HFFc6 (cell line): ENCODE results near the gene LAMC3. TPM values are rescaled to one million over a fixed set of nuclear protein-coding genes. Genes with fewer than 3 reads are reported as not detected.

ENCODE experiments used
- DNase-seq: peaks from one replicate; pipeline ENCODE4 v3.0.0-alpha.2; 2018
- H3K27ac Mint-ChIP-seq: 2 replicates; pipeline ENCODE4 v1.8.0; 2020; ENCODE audit warnings: mild to moderate bottlenecking, mixed read lengths
- H3K27me3 Mint-ChIP-seq: 2 replicates; pipeline ENCODE4 v1.8.0; 2021; ENCODE audit warnings: mild to moderate bottlenecking, moderate library complexity, mixed read lengths; ENCODE audit not compliant: insufficient read depth
- H3K36me3 Mint-ChIP-seq: 2 replicates; pipeline ENCODE4 v1.8.0; 2021; ENCODE audit warnings: low read depth, mixed read lengths
- H3K4me1 Mint-ChIP-seq: 2 replicates; pipeline ENCODE4 v1.8.0; 2020; ENCODE audit warnings: low read depth, mixed read lengths
- H3K4me3 Mint-ChIP-seq: 2 replicates; pipeline ENCODE4 v1.8.0; 2020; ENCODE audit warnings: mild to moderate bottlenecking, moderate library complexity, mixed read lengths
- H3K9me3 Mint-ChIP-seq: 2 replicates; pipeline ENCODE4 v1.8.0; 2020; ENCODE audit warnings: mild to moderate bottlenecking, mixed read lengths
- CTCF ChIP-seq: fragments of 200-600 bp; sonication (generic); IDR thresholded peaks from 2 replicates; pipeline ENCODE4 v1.5.0; 2021; ENCODE audit warnings: antibody characterized with exemption, mild to moderate bottlenecking
- total RNA-seq, 6 experiments: library from RNA; stranded (reverse); fragmentation: NEBNext Ultra II Directional; extraction: Animal tissue kit (Norgen Biotek cat#: 25700); gene quantifications; 2 replicates in 1 of 6; 3 replicates in 5 of 6; pipeline ENCODE4 v1.2.3, GENCODE V29; 2021

The LAMC3 gene
- total RNA-seq, 6 experiments from 2014 or later, result not detected

GRCh38 chr9:130987054-130987453 is 21.9 kb upstream of the LAMC3 start:
- TF ChIP-seq CTCF, result no peak
- H3K27ac Mint-ChIP-seq, result no peak overlapping the region

GRCh38 chr9:130987738-130988399 is 21.1 kb upstream of the LAMC3 start:
- Mint-ChIP-seq H3K9me3 (no peaks in the 10 kb centered on the region), H3K27me3 (peaks cover 35% of the 10 kb centered on the region), H3K27ac (no peak overlapping the region), H3K4me1 (no peaks in the 10 kb centered on the region), H3K4me3 (no peak overlapping the region), H3K36me3 (no peaks in the 10 kb centered on the region; the same call in 1 of the 2 replicates)
- no peak for TF ChIP-seq CTCF
- DNase-seq, result no peak

More at GRCh38 chr9:130987054-130987453, 21.9 kb upstream of the LAMC3 start:
- H3K36me3 Mint-ChIP-seq, result no peaks in the 10 kb centered on the region; the same call in 1 of the 2 replicates
- peaks cover 39% of the 10 kb centered on the region for H3K27me3 Mint-ChIP-seq
- no peak for DNase-seq
- H3K9me3 Mint-ChIP-seq, result no peaks in the 10 kb centered on the region
- H3K4me1 Mint-ChIP-seq, result no peaks in the 10 kb centered on the region
- H3K4me3 Mint-ChIP-seq, result no peak overlapping the region

GRCh38 chr9:130988400-130988747 is 20.6 kb upstream of the LAMC3 start:
- Mint-ChIP-seq H3K27ac (no peak overlapping the region), H3K36me3 (no peaks in the 10 kb centered on the region; the same call in 1 of the 2 replicates), H3K4me3 (no peak overlapping the region), H3K4me1 (no peaks in the 10 kb centered on the region), H3K9me3 (no peaks in the 10 kb centered on the region), H3K27me3 (peaks cover 32% of the 10 kb centered on the region)
- no peak for TF ChIP-seq CTCF
- no peak for DNase-seq

GRCh38 chr9:130988905-130989304 is 20.1 kb upstream of the LAMC3 start:
- Mint-ChIP-seq H3K27me3 (peaks cover 32% of the 10 kb centered on the region), H3K4me1 (no peaks in the 10 kb centered on the region), H3K27ac (no peak overlapping the region), H3K4me3 (no peak overlapping the region), H3K9me3 (no peaks in the 10 kb centered on the region), H3K36me3 (no peaks in the 10 kb centered on the region; the same call in 1 of the 2 replicates)
- no peak for DNase-seq
- TF ChIP-seq CTCF, result no peak

- H3K27me3 Mint-ChIP-seq, result peaks cover 29% of the 10 kb centered on the region
- DNase-seq, result no peak
These were observed 19.6 kb upstream of the LAMC3 start for GRCh38 chr9:130989391-130989790.

More at GRCh38 chr9:130989391-130989790, 19.6 kb upstream of the LAMC3 start:
- Mint-ChIP-seq H3K4me1 (peaks cover 1% of the 10 kb centered on the region), H3K36me3 (no peaks in the 10 kb centered on the region; the same call in 1 of the 2 replicates), H3K4me3 (no peak overlapping the region), H3K9me3 (no peaks in the 10 kb centered on the region), H3K27ac (no peak overlapping the region)
- no peak for TF ChIP-seq CTCF
